Endothelial cell of umbilical vein (primary cell): ENCODE measurements around the gene TTLL5. TPM values are rescaled to one million over a fixed set of nuclear protein-coding genes. Genes with fewer than 3 reads are reported as not detected.

Experiments used
- BruUV-seq: library from RNA; stranded (reverse); fragments of 400-500 nt; replicated peaks from 2 replicates; lab custom pipeline; 2021; lab: Mats Ljungman, UMichigan
- CTCF ChIA-PET: fragments of 300-600, 350-600 bp; sonication (Branson Sonifier 250); formaldehyde crosslinking; loops from one replicate; lab custom pipeline; 2021; ENCODE audit warnings: antibody characterized with exemption, inconsistent platforms; lab: Charles Lee
- POLR2A ChIA-PET: fragments of 300-600, 350-600 bp; sonication (Branson Sonifier 250); formaldehyde crosslinking; loops from one replicate; lab custom pipeline; 2021; ENCODE audit warnings: antibody characterized with exemption, inconsistent platforms; lab: Charles Lee
- DNase-seq: peaks from one replicate; pipeline ENCODE4 v3.0.0-alpha.2; 2011; ENCODE audit warnings: low read depth, low spot score
- FAIRE-seq: peaks from 2 replicates; lab custom pipeline; 2011; peaks lifted over from hg19 to GRCh38; lab: Jason Lieb, UNC
- H2AFZ ChIP-seq: 2 replicates; pipeline ENCODE4 v1.6.0; 2012; ENCODE audit warnings: low read depth, low read length, control low read depth, inconsistent platforms
- H3K27ac ChIP-seq: 2 replicates; pipeline ENCODE4 v1.5.1; 2011; ENCODE audit warnings: low read depth, mild to moderate bottlenecking, control low read depth, low read length, moderate library complexity; ENCODE audit not compliant: insufficient read depth
- H3K27me3 ChIP-seq, 2 experiments: 2 replicates each; pipeline versions ENCODE4 v1.6.0 to v1.6.1; 2011; ENCODE audit warnings: low read length in 2 of 2, mixed read lengths in 1 of 2; ENCODE audit not compliant: control insufficient read depth in 2 of 2, insufficient read depth in 2 of 2
- H3K36me3 ChIP-seq, 2 experiments: 2 replicates in 1 of 2; 3 replicates in 1 of 2; pipeline ENCODE4 v1.5.1; 2011; ENCODE audit warnings: low read length in 2 of 2, mild to moderate bottlenecking in 1 of 2, moderate library complexity in 1 of 2; ENCODE audit not compliant: control insufficient read depth in 2 of 2, insufficient read depth in 2 of 2; ENCODE audit errors: extremely low read depth in 1 of 2
- H3K4me1 ChIP-seq: 3 replicates; pipeline ENCODE4 v1.5.1; 2011; ENCODE audit warnings: mild to moderate bottlenecking, low read length; ENCODE audit not compliant: control insufficient read depth, insufficient read depth; ENCODE audit errors: extremely low read depth
- H3K4me2 ChIP-seq: 2 replicates; pipeline ENCODE4 v1.6.1; 2011; ENCODE audit warnings: low read length, control low read depth, mixed read lengths; ENCODE audit not compliant: insufficient read depth
- H3K4me3 ChIP-seq, 3 experiments: fragments of 200-600 bp in 1 of 3; sonication (generic), shearing (Covaris generic) in 1 of 3; replicated peaks in 1 of 3; 2 replicates each; pipeline ENCODE4 v1.5.1; 2011 to 2016; ENCODE audit warnings: control low read depth in 3 of 3, low read length in 3 of 3, mild to moderate bottlenecking in 2 of 3, inconsistent platforms in 1 of 3, low read depth in 1 of 3, moderate library complexity in 1 of 3; ENCODE audit not compliant: insufficient read depth in 1 of 3
- H3K79me2 ChIP-seq: 2 replicates; pipeline ENCODE4 v1.6.0; 2012; ENCODE audit warnings: low read length, inconsistent platforms; ENCODE audit not compliant: control insufficient read depth, insufficient read depth
- H3K9ac ChIP-seq: replicated peaks from 2 replicates; pipeline ENCODE3; 2011; ENCODE audit warnings: low read length, control low read depth; ENCODE audit not compliant: insufficient read depth; ENCODE audit errors: extremely low read depth
- H3K9me1 ChIP-seq: replicated peaks from 3 replicates; pipeline ENCODE4 v1.6.0; 2011; ENCODE audit warnings: mild to moderate bottlenecking, low read length; ENCODE audit not compliant: control insufficient read depth, insufficient read depth; ENCODE audit errors: extremely low read depth
- H3K9me3 ChIP-seq: replicated peaks from 2 replicates; pipeline ENCODE4 v1.5.1; 2012; ENCODE audit warnings: low read length, inconsistent platforms; ENCODE audit not compliant: control insufficient read depth, insufficient read depth
- H4K20me1 ChIP-seq: replicated peaks from 2 replicates; pipeline ENCODE3; 2011; ENCODE audit warnings: mild to moderate bottlenecking, low read length; ENCODE audit not compliant: control insufficient read depth, insufficient read depth; ENCODE audit errors: extremely low read depth
- CTCF ChIP-seq, 2 donors: IDR thresholded peaks; 1 replicate in 1 of 2; 2 replicates in 1 of 2; pipeline ENCODE4 v1.5.1; 2011; ENCODE audit warnings: low read length in 2 of 2, mild to moderate bottlenecking in 2 of 2, moderate library complexity in 2 of 2, control low read depth in 1 of 2, inconsistent platforms in 1 of 2, low read depth in 1 of 2; ENCODE audit not compliant: insufficient read depth in 1 of 2; ENCODE audit errors: extremely low read depth in 1 of 2
- EZH2 ChIP-seq: IDR thresholded peaks from 2 replicates; pipeline ENCODE4 v1.6.1; 2012; ENCODE audit warnings: borderline replicate concordance, low read depth, mild to moderate bottlenecking, moderate library complexity, low read length, inconsistent platforms; ENCODE audit not compliant: severe bottlenecking
- FOS ChIP-seq: IDR thresholded peaks from 2 replicates; pipeline ENCODE4 v1.6.1; 2011; ENCODE audit warnings: mild to moderate bottlenecking, low read length, moderate library complexity, borderline replicate concordance; ENCODE audit not compliant: insufficient read depth
- GATA2 ChIP-seq: IDR thresholded peaks from 2 replicates; pipeline ENCODE4 v1.7.0; 2011; ENCODE audit warnings: low read depth, mild to moderate bottlenecking, moderate library complexity, mixed read lengths, low read length; ENCODE audit not compliant: insufficient read length, insufficient read depth
- JUN ChIP-seq: IDR thresholded peaks from 2 replicates; pipeline ENCODE4 v1.6.1; 2011; ENCODE audit warnings: borderline replicate concordance, low read depth; ENCODE audit not compliant: insufficient read length, insufficient read depth
- MAX ChIP-seq: IDR thresholded peaks from 2 replicates; pipeline ENCODE4 v1.6.1; 2011; ENCODE audit not compliant: insufficient read depth, insufficient read length
- MYC ChIP-seq: IDR thresholded peaks from one replicate; pipeline ENCODE4 v1.6.1; 2011; ENCODE audit warnings: mild to moderate bottlenecking, low read depth, low read length
- POLR2A ChIP-seq: IDR thresholded peaks from 2 replicates; pipeline ENCODE4 v1.6.1; 2012; ENCODE audit warnings: low read depth, mild to moderate bottlenecking, control low read depth, low read length
- POLR2AphosphoS5 ChIP-seq: IDR thresholded peaks from 2 replicates; pipeline ENCODE4 v1.6.1; 2012; ENCODE audit warnings: low read depth, mild to moderate bottlenecking, control low read depth, low read length, moderate library complexity; ENCODE audit not compliant: insufficient read depth
- dilution Hi-C: fragments of 300-500 bp; cut with MboI; formaldehyde crosslinking; loops from one replicate; pipeline ENCODE4 v1.15.0; 2019; ENCODE audit warnings: low sequenced_read_pairs; ENCODE audit not compliant: extremely low pct_ligation_motif_present
- intact Hi-C: fragments of 100-400 bp; cut with micrococcal nuclease; formaldehyde crosslinking; loops from one replicate; pipeline ENCODE4 v1.10.0; 2022
- polyA plus RNA-seq, 4 experiments: library from polyadenylated mRNA; depleted of rRNA in 3 of 4; stranded (reverse) in 3 of 4; unstranded in 1 of 4; fragments of >200 nt; gene quantifications; 2 replicates each; pipeline versions ENCODE4 v1.2.1 to v1.2.3, GENCODE V29; 2011 to 2012; ENCODE audit warnings: missing spikeins in 1 of 4
- total RNA-seq: library from RNA; stranded (reverse); gene quantifications from 2 replicates; pipeline ENCODE4 v1.2.3, GENCODE V29; 2021

The TTLL5 gene
- total and polyA plus RNA-seq, 2 donors (not counting 3 experiments of a cell fraction or from before 2014, with no cell fraction given), result 33.2 to 93.6 TPM

DNA sequence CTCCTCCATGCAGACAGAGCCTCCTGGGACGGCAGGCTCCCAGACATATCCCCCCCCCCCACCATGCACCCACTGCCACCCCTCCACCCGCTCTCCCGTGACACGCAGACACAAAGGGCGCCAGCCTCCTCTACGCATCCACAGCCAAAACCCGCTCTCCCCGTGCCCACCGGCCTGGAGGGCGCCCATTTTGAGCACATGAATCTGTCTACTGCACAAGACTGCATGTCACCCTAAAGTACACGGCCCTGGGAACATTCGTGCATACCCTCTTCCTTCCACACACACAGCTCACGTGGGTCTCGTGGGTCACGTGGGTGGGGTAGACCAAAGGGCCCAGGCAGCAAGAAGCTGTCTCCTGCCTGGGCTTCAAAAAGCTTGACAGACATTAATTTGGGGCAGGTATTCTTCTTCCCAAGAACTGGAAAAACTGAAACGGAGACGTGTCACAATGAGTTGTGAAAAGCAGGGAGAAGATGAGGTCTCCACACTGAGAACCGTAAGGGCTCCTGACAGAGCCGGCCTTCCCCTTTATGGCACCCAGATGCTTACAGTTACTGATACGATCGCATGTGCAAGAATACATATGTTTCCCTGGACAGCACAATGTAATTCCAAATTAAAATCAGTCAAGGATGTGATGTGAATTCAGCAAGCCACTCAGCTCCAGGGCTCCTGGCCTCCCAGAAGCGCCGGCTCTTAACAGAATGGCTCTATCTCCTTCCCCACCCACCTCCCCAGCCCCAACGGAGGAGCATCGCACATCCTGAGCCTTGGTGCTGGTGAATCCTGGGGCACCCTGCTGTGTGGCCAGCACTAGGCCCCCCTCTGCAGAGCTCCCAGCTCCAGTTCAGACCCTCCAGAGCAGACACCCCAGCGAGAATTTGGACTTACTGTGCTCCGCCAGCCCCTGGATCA is 318.9 kb downstream of the TTLL5 start:
- H3K4me2 ChIP-seq, result no peak overlapping the region
- no peak overlapping the region for H3K27ac ChIP-seq
- H3K27me3 ChIP-seq, result no peaks in the 10 kb centered on the region
- H3K9ac ChIP-seq, result no peak overlapping the region
- dilution Hi-C loops, result loop anchor here (25.0 kb wide), 1 partner anchor 268 kb away; no protein-coding TSS in a partner anchor
- no peak for FAIRE-seq
- H3K36me3 ChIP-seq, result no peaks in the 10 kb centered on the region
- TF ChIP-seq MAX, result no peak
- TF ChIP-seq POLR2AphosphoS5, result no peak
- no peak for TF ChIP-seq EZH2
- TF ChIP-seq MYC, result no peak
- no peak for TF ChIP-seq POLR2A
- TF ChIP-seq JUN, result no peak
- no peak for TF ChIP-seq FOS
- TF ChIP-seq GATA2, result no peak
- no peak for TF ChIP-seq CTCF (IDR thresholded peaks at IDR 0.05; ENCODE audit: extremely low read depth in 1 of 2, insufficient read depth in 1 of 2, low read depth in 1 of 2, low read length in 2 of 2)
- H3K4me3 ChIP-seq, result no peak overlapping the region
- intact Hi-C loops, result loop anchor here (5.0 kb wide), 1 partner anchor 407 kb away; no protein-coding TSS in a partner anchor
- ChIA-PET POLR2A (no interaction called here), CTCF (interaction anchor here (0.6 to 12.4 kb wide), 42 partner anchors 9 to 402 kb away, joined by 3 to 617 read pairs (median 4); partner anchors contain the start of genes ERG28 and TTLL5)
- peaks cover 13% of the 10 kb centered on the region for H3K4me1 ChIP-seq
- BruUV-seq, result no TSS peak
- no peaks in the 10 kb centered on the region for H3K9me1 ChIP-seq
- H4K20me1 ChIP-seq, result no peaks in the 10 kb centered on the region
- H3K79me2 ChIP-seq, result no peaks in the 10 kb centered on the region
- no peaks in the 10 kb centered on the region for H3K9me3 ChIP-seq
- H2AFZ ChIP-seq, result no peak overlapping the region
- no peak for DNase-seq
